GM21717 (cell line): Measurements from ENCODE around the gene LRRC3B.
"Not testable (repeated sequence)": the region's sequence is repeated elsewhere in the genome, so short reads cannot be mapped to it uniquely, and the experiment has no call there.

ENCODE experiments used
- ATAC-seq: cut with Tn5 transposase; IDR thresholded peaks from one replicate; pipeline ENCODE4 v1.9.1; 2021; ENCODE audit warnings: mild to moderate bottlenecking, moderate library complexity; ENCODE audit not compliant: unreplicated experiment

The LRRC3B gene, protein sequence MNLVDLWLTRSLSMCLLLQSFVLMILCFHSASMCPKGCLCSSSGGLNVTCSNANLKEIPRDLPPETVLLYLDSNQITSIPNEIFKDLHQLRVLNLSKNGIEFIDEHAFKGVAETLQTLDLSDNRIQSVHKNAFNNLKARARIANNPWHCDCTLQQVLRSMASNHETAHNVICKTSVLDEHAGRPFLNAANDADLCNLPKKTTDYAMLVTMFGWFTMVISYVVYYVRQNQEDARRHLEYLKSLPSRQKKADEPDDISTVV

GRCh38 chr3:26622621-26623418 lies at the start of gene LRRC3B:
Gene LRRC3B (plus strand): TSS chr3:26622772. CDS start chr3:26709673, 86,901 bp downstream.
- ATAC-seq, result no peak

DNA sequence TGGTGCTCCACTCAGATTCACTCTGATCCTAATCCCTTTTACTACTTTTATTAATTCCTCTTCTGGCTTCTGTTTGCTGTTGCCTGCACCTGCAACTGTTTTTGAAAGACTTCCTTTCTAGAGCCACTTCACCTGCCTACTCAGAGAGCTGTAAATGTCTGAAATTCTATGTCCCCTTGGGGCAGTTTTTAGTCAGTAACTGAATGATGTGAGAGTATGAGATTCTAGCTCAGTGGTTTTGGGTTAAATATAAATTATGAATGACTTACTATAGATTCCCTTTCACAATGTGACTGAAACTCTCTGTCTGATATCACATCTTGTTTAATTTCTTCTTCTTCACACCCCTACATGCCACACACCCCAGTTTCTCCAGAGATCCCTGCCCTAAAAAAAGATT lies 47.8 kb upstream of the LRRC3B start:
- no peak for ATAC-seq

GRCh38 chr3:26579116-26579515 lies 43.5 kb upstream of the LRRC3B start:
- ATAC-seq, result no peak

- no peak for ATAC-seq
Observed at GRCh38 chr3:26587571-26587970, 35.0 kb upstream of the LRRC3B start.

GRCh38 chr3:26588931-26589330 lies 33.6 kb upstream of the LRRC3B start:
- ATAC-seq, result no peak

DNA sequence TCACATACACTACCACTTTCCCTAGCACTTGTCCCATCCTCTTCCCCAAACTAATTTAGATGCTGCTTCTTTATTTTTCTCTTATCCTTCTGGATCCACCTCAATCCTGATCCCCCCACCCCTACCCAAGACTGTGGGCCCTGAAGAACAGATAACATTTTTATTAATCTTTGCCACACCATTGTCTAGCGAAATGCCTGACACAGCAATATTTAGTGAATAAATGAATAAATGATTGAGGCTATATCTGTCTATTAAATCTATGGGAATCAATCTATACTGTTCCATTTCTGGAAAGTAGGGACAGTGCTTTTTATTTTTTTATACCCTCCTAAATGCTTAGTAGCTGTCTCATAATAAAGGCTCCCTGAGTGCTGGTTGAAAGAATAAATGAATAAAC lies 32.9 kb upstream of the LRRC3B start:
- no peak for ATAC-seq

DNA sequence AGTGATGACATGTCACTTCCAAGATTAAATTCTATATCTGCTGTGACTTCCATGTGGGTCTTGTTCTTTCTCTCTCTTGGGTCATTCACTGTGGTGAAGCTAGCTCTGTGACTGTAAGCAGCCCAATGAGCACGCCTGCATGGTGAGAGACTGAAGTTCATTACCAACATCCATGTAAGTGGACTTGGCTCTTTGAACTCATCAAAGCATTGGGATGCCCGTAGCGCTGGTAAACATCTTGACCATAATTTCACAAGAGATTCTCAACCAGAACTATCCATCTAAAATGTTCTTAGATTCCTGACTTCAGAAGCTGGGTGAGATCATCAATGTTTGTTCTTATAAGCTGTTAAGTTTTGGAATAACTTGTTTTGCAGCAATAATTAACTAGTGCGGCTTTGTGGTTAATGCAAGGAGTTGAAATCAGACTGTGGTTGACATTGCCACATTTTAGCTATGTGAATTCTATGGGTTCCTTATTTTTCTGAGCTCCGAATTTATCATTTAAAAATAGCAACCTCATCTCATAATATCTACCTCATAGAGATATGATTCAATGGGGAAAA lies 31.6 kb upstream of the LRRC3B start:
- ATAC-seq, result no peak

DNA sequence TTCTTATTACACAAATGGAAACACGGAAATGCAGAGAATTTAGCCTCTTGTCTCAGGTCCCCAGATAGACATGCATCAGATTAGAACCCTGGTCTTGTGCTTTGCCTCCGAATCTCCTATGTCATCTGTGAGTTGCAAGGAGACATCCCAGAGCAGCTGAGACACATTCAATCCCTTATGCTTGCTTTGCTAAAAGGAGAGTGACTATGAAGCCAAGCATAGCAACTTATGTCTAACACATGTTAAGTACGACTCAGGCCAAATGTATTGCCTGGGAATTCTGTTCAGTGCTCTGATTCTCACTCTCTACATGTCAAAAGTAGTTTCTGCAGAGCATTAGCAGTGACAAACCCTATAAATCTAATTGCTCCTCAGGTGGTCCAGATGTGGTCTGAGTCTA lies 30.6 kb upstream of the LRRC3B start:
- no peak for ATAC-seq

GRCh38 chr3:26592451-26592850 lies 30.1 kb upstream of the LRRC3B start:
- no peak for ATAC-seq

GRCh38 chr3:26596335-26596734 lies 26.2 kb upstream of the LRRC3B start:
- ATAC-seq, result no peak

GRCh38 chr3:26603311-26603710 lies 19.3 kb upstream of the LRRC3B start:
- not testable (repeated sequence) for ATAC-seq

DNA sequence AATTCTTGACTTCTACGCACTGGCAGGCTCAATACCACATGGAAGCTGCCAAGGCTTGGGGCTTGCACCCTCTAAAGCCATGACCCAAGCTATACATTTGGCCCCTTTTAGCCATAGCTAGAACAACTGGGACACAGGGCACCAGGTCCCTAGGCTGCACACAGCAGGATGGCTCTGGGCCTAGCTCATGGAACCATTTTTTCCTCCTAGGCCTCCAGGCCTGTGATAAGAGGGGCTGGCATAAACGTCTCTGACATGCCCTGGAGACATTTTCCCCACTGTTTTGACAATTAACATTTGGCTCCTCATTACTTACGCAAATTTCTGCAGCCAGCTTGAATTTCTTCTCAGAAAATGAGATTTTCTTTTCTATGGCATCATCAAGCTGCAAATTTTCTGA lies 18.8 kb upstream of the LRRC3B start:
- ATAC-seq, result not testable (repeated sequence)

- ATAC-seq, result no peak
Observed at GRCh38 chr3:26614006-26614685, 8.4 kb upstream of the LRRC3B start.

DNA sequence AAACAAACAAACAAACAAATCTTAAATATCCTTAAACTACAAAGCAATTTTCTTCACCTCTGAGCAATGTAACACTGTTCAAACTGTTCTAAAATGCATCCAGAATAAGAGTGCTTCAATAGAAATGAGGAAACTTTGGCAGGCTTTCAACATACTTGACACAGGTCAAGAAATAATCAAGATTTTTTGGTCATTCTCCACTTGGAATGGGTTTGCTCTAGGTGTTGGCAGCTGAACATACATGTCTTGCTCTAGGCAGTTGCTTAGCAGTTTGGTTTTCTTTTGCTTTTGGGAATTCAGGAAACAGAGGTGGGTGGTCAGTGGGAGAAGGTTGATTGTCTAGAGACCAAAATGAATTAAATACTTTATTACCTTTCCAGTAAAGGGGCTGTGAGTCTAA lies 1.4 kb upstream of the LRRC3B start:
- ATAC-seq, result no peak

GRCh38 chr3:26621906-26622620 lies 509 bp upstream of the LRRC3B start:
- no peak for ATAC-seq

DNA sequence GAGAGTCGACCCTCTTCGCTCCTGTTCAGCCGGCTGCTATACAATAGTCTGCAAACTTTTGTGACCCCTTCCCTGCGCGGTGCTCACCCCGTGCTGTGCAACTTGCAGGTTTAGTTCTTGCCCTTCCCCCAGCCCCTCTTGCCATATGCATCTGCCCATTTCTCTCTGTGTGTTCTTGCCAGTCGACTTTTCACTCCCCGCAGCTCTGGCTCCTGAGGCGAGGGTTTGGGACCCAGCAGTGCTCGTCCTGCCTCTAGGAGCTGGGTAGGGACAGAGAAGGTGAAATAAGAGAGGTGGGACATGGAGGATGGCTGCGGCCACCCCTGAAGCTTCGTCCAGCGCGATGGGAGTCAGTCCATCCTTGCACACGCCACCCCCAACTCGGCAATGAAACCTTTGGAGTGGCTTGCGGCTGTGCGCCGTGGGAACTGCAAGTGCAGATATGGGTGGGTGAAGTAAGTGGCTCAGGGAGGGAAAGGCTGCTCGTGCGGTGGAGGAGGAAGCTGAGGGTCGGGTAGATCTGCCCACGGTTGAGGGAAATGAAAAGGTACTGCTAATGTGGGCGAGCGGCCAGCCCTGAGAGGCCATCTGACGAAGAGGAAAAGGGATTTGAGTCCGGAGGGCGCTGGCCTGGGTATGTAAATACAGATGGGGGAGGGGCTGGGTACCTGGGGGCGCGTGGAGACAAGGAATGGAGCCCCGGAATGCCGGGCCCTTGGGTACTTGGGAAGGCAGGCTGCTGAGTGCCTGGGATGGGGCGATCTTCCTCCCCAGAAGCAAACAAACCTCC lies 1.0 kb downstream of the LRRC3B start:
- ATAC-seq, result no peak

DNA sequence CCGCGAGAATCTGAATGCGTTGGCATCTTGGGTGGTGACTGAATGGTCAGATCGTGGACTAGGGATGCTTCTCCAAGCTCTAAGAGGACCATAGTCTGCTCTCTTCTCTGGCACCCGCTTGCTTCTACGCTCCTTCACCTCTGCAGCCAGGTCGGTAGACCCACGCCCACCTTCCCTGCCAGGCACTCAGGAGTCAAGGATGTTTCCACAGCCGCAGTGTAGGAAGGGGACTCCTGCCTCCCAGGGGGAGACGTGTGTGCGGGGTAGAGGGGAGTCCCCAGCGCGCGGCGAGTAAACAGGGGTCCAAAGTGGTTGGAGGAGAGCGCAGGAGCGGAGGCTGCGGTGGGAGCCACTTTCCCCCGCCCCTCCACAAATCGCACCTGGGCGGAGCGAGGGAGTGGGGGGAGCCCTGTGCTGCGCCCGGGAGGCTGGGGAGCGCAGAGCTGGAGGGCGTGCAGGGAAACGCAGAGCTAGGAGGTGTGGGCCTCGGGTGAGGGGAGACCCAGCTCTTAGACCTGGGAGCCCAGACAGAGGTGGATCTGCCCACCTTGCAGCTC lies 1.7 kb downstream of the LRRC3B start:
- no peak for ATAC-seq

- no peak for ATAC-seq
Observed at GRCh38 chr3:26625187-26625586, 2.6 kb downstream of the LRRC3B start.

- ATAC-seq, result no peak
Observed at GRCh38 chr3:26627080-26627479, 4.5 kb downstream of the LRRC3B start.

DNA sequence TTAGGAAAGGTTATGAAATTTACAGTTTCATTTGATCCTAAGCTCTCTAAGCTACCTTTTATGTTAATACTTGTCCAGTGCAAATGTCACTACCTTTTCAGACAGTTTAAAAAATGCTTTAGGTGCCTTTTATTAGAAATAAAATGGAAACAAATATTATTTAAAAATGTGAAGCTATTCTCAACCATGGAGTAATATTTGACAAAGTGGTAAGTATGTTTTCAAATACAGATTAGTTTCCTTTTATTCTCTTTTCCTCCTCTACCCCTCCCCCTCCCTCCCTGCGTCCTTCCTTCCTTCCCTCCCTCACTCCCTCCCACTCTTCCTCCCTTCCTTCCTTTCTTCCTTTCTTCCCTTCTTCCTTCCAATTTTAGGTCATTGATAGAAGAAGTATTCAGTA lies 6.3 kb downstream of the LRRC3B start:
- no peak for ATAC-seq
